Activated T-cell treated with anti-CD3 and anti-CD28 coated beads, Interleukin-2, amount 50 U/mL, for 4 hours (primary cell): ENCODE results near the gene NRXN2. TPM values are rescaled to one million over a fixed set of nuclear protein-coding genes. Genes with fewer than 3 reads are reported as not detected.

ENCODE experiments used
- ATAC-seq, 2 donors: fragments of 200-7000 bp; cut with Tn5 transposase; one replicate each; pipeline ENCODE4 v1.10.0; 2021
- DNase-seq: peaks from one replicate; pipeline ENCODE4 v3.0.0-alpha.2; 2020
- H3K27me3 Mint-ChIP-seq: one replicate; pipeline ENCODE4 v1.8.0; 2021; ENCODE audit warnings: low read depth, mixed read lengths
- H3K36me3 Mint-ChIP-seq: one replicate; pipeline ENCODE4 v1.8.0; 2022; ENCODE audit warnings: mixed read lengths; ENCODE audit not compliant: insufficient read depth
- H3K4me1 Mint-ChIP-seq: one replicate; pipeline ENCODE4 v1.8.0; 2021; ENCODE audit warnings: low read depth, mixed read lengths
- H3K4me3 Mint-ChIP-seq: one replicate; pipeline ENCODE4 v1.8.0; 2021; ENCODE audit warnings: mild to moderate bottlenecking, moderate library complexity, mixed read lengths
- H3K9me3 Mint-ChIP-seq: one replicate; pipeline ENCODE4 v1.8.0; 2021; ENCODE audit warnings: mixed read lengths
- total RNA-seq, 3 donors: library from RNA; stranded (reverse); gene quantifications; one replicate each; pipeline ENCODE4 v1.2.1, GENCODE V29; 2021

Gene NRXN2
- total RNA-seq, 3 donors from 2014 or later, result 0.16 to 1.0 (median 0.71) TPM

DNA sequence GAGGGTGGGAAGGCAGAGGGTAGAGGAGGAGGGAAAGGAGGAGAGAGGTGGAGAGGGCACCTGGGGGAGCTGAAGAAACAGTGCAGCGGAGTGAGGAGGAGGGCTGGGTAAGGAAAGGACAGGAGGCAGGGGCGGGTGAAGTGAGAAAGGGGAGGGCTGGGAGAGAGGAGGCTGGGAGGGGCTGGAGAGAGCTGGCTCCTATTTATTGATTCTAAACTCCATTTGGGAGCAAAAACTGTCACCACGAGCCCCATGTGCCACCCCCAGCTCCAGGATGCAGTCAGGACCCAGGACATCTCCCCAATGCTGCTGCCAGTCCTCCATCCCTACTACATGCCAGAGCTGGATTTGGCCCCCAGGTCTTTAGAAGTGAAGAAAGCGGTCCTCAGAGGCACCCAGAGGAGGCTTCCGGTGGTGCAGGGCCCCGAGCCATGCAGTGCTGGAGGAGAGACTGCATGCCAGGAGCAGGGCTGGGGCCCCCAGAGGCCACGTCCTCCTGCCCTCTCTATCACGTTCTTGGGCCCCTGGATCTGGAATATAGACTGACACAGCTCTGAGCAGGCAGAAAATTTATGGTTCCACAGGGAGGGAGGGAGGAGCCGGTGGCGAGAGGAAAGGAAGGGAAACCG, 78.2 kb downstream of the NRXN2 start:
- H3K36me3 Mint-ChIP-seq, result no peaks in the 10 kb centered on the region
- peaks cover 2% of the 10 kb centered on the region for H3K4me1 Mint-ChIP-seq
- DNase-seq, result no peak
- H3K9me3 Mint-ChIP-seq, result no peaks in the 10 kb centered on the region
- H3K4me3 Mint-ChIP-seq, result no peak overlapping the region
- peak in 1 of 2 donors; percentile 41 for ATAC-seq
- H3K27me3 Mint-ChIP-seq, result peaks cover 38% of the 10 kb centered on the region

DNA sequence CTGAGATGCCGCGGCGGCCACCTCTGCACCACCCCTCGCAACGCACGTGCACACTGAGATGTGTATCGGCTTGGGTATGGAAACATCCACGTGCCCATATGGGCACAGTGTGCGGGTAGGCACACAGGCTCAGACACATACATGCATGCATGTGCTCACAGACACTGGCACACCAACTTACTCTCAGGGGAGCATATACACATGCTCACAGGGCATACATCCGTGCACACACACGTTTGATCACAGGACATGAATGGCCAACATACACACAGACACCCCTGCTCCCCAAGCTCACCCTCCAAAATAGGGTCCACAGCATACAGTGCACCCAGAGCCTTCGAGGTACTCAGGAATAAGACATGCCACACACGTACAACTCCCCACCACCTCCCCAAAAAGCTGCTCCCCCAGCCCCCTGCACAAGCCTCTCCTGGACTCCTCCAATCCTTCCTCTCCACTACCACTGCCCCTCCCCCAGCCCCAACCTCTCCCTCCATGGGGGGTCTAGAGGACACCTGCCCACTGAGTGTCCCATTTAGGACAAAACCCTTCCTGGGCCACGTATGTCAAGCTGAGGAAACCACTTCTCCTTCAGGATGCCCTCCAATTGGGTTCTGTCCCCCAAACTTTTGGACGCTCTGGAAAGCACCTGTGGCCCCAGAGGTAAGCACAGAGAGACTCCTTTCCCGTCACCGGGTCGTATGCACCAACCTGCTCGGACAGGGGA, 78.9 kb downstream of the NRXN2 start:
- H3K36me3 Mint-ChIP-seq, result no peaks in the 10 kb centered on the region
- peaks cover 35% of the 10 kb centered on the region for H3K27me3 Mint-ChIP-seq
- H3K4me3 Mint-ChIP-seq, result peak overlapping the region; percentile 41
- ATAC-seq, result peak; percentile 17 to 36
- no peaks in the 10 kb centered on the region for H3K9me3 Mint-ChIP-seq
- H3K4me1 Mint-ChIP-seq, result peaks cover 2% of the 10 kb centered on the region
- DNase-seq, result no peak

DNA sequence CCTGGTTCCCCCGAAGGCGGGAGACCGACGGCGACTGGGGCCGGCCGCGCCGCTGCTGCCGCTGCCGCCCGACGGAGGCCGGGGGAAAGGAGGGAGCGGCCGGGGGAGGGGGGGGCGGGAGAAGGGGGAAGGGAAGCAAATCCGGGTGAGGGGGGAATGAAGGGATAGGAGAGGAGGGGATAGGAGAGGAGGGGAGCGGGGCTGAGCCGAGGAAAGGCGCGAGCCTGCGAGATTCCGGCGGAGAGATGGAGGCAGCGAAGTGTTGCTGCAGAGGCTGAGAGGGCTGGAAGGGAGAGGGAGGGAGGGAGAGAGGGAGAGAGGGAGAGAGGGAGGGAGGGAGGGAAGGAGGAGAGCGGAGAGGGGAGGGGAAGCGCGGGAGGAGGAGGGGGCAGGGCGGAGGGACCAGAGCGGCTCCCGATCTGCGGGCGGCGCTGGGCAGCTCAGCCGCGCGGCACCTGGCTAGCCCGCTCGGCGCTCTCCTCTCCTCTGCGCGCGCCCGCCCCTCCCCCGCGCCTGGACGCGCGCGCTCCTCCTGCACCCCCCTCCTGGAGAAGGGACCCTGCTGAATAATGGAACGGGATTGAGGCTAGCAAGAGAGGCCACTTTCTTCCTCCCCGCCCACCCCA, 79.6 kb downstream of the NRXN2 start:
- peaks cover 34% of the 10 kb centered on the region for H3K27me3 Mint-ChIP-seq
- no peak for DNase-seq
- no peak overlapping the region for H3K4me3 Mint-ChIP-seq
- no peaks in the 10 kb centered on the region for H3K36me3 Mint-ChIP-seq
- peak; percentile 36 to 39 for ATAC-seq
- H3K9me3 Mint-ChIP-seq, result no peaks in the 10 kb centered on the region
- peaks cover 2% of the 10 kb centered on the region for H3K4me1 Mint-ChIP-seq

DNA sequence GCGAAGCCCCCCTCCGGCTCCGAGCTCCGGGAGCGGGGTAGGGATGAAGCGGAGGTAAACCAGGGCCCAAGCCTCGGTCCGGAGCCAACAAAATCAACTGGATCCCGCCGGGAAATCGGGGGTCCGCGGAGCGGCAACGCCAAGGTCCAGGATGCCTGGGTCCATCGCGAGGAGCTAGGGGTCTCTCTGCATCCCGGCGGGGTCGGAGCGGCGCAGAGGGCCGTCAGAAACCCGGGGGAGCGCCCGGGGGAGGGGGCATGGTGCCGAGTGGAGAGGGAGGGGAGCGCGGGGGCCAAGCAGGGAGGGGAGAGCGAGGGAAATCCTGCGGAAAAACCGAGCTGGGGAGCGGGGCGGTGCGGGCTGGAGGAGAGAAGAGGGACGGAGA, 80.1 kb downstream of the NRXN2 start:
- no peak overlapping the region for H3K4me3 Mint-ChIP-seq
- peaks cover 2% of the 10 kb centered on the region for H3K4me1 Mint-ChIP-seq
- ATAC-seq, result no peak
- H3K9me3 Mint-ChIP-seq, result no peaks in the 10 kb centered on the region
- H3K27me3 Mint-ChIP-seq, result peaks cover 34% of the 10 kb centered on the region
- DNase-seq, result no peak
- H3K36me3 Mint-ChIP-seq, result no peaks in the 10 kb centered on the region

DNA sequence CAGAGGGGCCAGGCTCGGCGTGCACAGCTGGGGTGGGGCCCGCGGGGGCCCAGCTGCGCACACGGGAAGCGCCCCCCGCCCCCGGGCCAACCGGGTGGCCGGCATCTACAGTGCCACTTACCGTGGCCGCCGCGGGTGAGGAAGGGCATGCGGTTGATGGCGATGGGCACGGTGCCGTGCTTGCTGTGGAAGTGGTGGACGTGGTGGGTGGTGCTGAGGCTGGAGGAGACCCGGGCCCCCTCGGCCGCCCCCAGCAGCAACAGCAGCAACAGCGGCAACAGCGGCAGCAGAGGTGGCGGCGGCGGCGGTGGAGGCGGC, 80.6 kb downstream of the NRXN2 start:
- Mint-ChIP-seq H3K4me3 (peak overlapping the region; percentile 25), H3K27me3 (peaks cover 35% of the 10 kb centered on the region), H3K9me3 (no peaks in the 10 kb centered on the region), H3K4me1 (peaks cover 2% of the 10 kb centered on the region), H3K36me3 (no peaks in the 10 kb centered on the region)
- ATAC-seq, result no peak
- no peak for DNase-seq

DNA sequence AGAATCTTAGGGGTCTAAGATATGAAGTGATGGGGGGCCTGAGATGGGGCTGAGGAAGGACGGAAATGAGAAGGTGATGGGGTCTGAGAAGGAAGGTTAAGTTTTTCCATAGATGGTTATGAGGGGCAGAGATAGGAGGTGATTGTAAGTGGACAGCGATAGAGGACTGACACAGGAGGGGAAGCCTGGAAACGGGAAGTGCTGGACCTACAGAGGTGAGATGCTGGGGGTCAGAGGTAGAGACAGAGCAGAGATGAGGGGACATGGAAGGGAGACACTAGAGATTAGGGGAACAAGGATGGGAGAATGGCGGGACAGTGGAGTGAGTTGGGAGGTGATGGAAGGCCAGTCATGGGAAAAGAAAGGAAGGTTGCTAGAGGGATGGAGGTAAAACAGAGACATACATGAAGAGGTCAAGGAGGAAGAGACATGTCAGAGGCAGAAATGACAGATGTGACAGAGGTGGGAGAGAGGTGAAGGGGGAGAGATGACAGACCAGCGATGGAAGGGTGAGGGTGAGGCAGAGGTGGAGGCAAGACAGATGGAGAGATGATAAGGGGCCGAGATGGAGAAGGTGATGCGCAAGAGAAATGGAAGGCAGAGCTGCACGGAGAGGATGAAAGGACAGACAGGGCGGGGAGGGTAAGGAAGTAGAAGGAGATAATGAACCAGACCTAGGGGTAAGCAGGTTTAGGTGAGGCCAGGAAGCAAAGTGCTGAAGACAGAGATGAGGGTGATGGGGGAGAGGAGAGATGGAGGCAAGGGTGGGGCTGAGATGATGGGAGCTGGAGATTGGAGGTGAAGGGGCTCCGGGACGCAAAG, 81.2 kb downstream of the NRXN2 start:
- Mint-ChIP-seq H3K4me1 (peaks cover 2% of the 10 kb centered on the region), H3K9me3 (no peaks in the 10 kb centered on the region), H3K4me3 (no peak overlapping the region), H3K27me3 (peaks cover 32% of the 10 kb centered on the region), H3K36me3 (no peaks in the 10 kb centered on the region)
- no peak for DNase-seq
- ATAC-seq, result no peak

DNA sequence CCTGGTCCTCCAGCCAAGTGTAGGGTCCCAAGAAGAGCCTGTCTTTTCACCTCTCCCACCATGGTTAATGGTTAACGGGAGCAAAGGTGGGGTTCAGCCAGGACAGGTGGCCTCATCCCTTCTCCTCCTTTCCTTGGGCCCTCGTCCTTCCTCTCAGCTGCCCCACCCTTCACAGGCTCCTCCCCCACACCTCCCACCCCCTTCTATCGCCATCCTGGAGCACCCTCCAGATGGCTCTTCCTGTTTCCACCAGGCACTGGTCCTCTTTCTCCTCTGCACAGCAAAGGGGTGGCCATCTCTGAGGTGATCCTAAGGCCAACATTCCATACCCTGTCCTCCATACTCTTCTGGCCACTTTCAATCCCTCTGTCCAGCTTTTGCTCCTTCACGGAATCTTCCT, 83.1 kb downstream of the NRXN2 start:
- Mint-ChIP-seq H3K27me3 (peaks cover 26% of the 10 kb centered on the region), H3K4me1 (peaks cover 2% of the 10 kb centered on the region), H3K9me3 (no peaks in the 10 kb centered on the region), H3K4me3 (no peak overlapping the region), H3K36me3 (no peaks in the 10 kb centered on the region)
- ATAC-seq, result no peak
- no peak for DNase-seq

DNA sequence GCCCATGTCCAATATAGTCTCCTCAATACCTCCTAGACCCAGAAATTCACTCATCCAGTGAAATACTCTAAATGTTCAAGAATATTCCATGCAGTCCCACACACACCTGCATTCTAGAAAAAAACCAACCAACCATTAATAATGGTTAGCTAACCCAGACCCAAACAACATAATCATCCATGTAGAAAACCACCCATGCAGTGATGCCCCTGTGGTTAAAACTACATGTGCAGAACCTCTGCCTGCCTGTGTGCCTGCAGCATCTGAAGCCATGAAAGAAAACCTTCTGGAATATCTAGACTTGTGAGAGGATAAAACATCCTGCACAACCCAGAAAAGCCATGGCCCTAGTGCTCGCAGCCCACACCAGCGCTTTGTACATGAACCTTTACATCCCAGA, 84.2 kb downstream of the NRXN2 start:
- DNase-seq (no peak), ATAC-seq (no peak)
- Mint-ChIP-seq H3K9me3 (no peaks in the 10 kb centered on the region), H3K4me1 (peaks cover 7% of the 10 kb centered on the region), H3K4me3 (no peak overlapping the region), H3K36me3 (no peaks in the 10 kb centered on the region), H3K27me3 (peaks cover 22% of the 10 kb centered on the region)

DNA sequence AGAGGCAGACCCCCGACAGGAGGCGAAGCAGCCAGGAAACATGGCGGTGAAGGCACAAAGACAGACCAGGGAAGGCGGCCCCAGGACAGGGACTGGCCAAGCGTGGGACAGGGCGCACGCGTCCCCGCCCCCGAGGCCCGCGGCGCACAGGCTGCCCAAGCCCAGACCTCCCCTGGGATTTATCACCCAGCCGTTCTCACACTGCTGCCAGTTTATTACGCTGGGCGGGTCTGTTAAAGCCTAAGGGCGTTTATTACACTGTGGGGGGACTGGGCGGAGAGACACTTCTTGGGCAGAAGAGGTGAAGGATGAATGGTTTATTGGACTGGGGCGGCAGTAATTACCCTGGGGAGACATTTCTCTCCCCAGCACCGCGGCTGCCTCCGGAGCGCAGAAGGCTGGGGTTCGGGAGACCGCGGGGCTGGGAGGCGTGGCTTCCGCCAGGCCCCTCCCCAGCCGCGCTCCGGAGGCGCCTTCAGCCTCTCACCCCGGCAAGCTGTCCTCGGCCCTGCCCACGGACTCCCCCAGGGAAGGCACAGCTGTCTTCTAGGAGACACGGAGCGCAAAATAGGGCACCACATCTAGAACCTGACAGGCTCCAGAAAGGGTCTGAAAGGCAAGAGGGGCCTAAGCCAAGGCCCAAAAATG, 84.9 kb downstream of the NRXN2 start:
- H3K4me3 Mint-ChIP-seq, result no peak overlapping the region
- peaks cover 20% of the 10 kb centered on the region for H3K27me3 Mint-ChIP-seq
- DNase-seq (no peak), ATAC-seq (no peak)
- H3K36me3 Mint-ChIP-seq, result no peaks in the 10 kb centered on the region
- no peaks in the 10 kb centered on the region for H3K9me3 Mint-ChIP-seq
- H3K4me1 Mint-ChIP-seq, result peaks cover 11% of the 10 kb centered on the region

DNA sequence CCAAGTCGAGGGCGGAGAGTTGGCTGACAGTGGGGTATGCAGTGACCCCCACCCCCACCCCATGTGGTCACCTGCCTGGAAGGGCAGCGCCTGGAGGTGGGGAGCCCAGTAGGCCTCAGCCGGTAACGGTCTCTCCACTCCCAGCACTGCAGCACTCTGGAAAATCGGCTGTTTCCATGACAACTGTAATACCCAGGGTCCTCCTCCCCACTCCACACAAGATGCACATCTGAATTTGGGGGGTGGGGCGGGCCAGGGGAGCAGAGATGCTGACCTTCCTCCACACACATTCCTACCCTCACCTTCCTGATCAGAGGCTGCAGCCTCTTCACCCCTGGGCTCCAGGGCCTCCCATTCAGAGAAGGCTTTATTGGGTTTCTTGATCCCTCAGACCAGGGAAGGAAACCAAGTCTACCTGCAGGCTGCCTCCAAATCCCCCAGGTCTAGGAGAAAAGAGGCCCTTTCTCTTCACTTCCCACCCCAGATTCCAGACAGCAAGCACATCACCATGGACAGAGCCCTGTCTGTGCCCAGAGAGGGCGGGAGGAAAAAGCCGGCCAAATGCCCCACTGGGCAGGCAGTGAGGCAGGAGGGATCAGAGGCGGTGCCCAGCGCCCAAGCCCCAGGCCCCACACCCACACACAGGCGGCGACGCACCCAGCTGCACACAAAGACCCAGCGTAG, 85.5 kb downstream of the NRXN2 start:
- ATAC-seq, result no peak
- no peaks in the 10 kb centered on the region for H3K36me3 Mint-ChIP-seq

DNA sequence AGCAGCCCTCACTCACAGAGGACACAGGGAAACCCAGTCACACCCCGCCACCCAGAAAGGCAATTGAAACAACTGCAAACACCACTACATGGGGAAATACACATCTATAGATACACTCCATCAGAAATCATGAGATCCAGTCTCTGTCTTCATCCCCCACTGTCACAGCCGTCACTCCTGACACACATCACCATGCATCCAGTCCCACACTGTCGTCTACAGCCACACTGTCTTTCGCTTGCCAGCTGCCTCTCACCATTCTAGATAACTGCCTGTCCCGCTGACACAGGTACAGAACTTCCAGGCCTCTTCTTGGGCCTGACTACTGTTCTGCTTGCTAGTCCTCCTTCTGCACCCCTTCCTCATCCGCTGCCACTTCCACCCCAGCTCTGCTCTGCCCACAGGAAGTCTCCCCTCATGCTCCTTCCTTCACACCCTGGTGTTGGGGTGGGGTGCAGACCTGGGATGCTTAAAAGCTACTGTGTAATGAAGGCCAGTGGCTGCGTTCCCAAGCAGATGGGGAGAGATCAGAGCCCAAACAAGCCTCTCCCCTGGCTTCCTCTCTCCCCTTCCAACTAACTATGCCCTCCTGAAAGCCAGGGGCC, 89.3 kb downstream of the NRXN2 start:
- H3K4me3 Mint-ChIP-seq, result no peak overlapping the region
- no peaks in the 10 kb centered on the region for H3K9me3 Mint-ChIP-seq
- peaks cover 11% of the 10 kb centered on the region for H3K4me1 Mint-ChIP-seq
- H3K27me3 Mint-ChIP-seq, result peaks cover 20% of the 10 kb centered on the region
- no peaks in the 10 kb centered on the region for H3K36me3 Mint-ChIP-seq
- DNase-seq (no peak), ATAC-seq (no peak)

More for the DNA sequence above, 85.5 kb downstream of the NRXN2 start:
- Mint-ChIP-seq H3K9me3 (no peaks in the 10 kb centered on the region), H3K4me1 (peaks cover 11% of the 10 kb centered on the region), H3K27me3 (peaks cover 20% of the 10 kb centered on the region), H3K4me3 (no peak overlapping the region)
- DNase-seq, result no peak

DNA sequence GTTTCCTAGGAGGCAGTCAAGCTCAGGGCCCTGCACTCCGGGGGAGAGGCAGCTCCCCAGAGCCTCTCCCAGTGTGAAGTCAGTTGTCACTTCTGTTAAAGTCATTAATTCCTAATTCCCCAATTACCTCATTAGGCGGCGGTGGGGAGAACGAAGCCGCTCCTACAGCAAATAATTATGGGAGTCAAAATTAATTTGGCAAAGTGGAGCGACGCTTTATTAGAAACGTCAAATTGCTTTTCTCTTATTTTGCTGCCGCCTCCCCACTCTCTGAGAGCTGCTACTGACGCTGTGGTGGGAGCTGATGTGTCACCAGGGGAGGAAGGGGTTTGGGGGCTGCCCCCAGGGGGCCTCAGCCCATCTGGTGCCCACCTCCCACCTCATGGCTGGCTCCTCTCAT, 90.3 kb downstream of the NRXN2 start:
- Mint-ChIP-seq H3K36me3 (no peaks in the 10 kb centered on the region), H3K4me3 (no peak overlapping the region), H3K4me1 (peaks cover 11% of the 10 kb centered on the region), H3K27me3 (peaks cover 19% of the 10 kb centered on the region), H3K9me3 (no peaks in the 10 kb centered on the region)
- no peak for DNase-seq
- ATAC-seq, result no peak

DNA sequence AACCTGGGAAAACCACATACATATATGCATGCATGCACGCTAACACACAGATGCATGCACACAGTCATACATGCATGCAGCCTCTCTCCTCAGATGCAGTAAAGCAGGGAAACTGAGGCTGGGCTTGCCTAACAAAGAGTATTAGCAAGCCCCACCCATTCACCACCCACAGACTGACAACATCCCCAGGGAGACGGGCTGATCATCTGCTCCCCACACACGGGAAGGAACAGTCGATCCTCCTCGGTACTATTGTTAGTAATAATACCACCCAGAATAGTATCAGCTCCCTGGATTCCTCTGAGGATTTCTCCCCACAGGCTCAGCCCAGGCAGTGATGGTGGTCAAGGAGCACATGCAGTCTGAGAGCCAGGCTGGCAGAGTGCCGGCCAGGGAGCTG, 90.8 kb downstream of the NRXN2 start:
- Mint-ChIP-seq H3K9me3 (no peaks in the 10 kb centered on the region), H3K4me3 (no peak overlapping the region), H3K4me1 (peaks cover 11% of the 10 kb centered on the region), H3K36me3 (no peaks in the 10 kb centered on the region), H3K27me3 (peaks cover 16% of the 10 kb centered on the region)
- no peak for ATAC-seq
- no peak for DNase-seq
